ENCODE measurements around the gene AKAP13.

AKAP13 gene

DNA sequence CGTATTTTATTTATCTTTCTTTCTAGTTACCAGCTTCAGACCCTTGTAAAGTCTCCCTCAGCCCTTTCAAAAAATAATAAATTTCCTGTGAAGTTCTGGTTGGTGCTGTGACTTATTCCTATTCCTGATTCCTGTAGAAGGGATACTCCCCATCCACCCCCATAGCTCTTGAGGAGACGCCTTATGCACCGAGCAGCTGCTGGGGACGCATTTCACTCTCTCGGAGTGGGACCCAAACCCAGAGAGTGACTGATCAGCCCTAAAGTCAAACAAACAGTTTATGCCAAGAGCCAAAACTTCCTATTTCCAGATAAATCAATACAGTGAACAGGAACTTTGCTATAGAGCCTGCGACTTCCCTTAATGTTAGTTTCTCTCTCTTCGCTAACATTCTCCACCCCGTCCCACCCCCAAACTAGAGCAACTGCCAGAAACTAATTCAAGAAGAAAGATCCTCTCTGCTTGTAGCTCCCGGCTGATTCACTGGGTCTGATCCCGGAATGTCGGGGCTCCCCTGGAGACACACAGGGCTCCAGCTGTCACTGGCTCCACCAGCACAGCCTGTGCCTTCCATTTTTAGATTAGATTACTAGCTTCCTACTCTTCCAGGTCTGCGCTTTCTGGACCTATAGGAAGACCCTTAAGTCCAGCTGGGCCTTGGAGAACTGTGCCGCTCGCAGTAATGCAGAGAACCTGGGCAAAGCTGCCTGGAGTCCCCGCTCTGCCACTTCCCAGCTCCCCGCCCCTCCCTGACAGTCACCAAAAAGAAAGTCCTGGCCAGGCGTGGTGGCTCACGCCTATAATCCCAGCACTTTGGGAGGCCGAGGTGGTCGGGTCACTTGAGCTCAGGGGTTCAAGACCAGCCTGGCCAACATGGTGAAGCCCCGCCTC is 369.1 kb downstream of the AKAP13 start:
- DNase-seq, result no peak

DNA sequence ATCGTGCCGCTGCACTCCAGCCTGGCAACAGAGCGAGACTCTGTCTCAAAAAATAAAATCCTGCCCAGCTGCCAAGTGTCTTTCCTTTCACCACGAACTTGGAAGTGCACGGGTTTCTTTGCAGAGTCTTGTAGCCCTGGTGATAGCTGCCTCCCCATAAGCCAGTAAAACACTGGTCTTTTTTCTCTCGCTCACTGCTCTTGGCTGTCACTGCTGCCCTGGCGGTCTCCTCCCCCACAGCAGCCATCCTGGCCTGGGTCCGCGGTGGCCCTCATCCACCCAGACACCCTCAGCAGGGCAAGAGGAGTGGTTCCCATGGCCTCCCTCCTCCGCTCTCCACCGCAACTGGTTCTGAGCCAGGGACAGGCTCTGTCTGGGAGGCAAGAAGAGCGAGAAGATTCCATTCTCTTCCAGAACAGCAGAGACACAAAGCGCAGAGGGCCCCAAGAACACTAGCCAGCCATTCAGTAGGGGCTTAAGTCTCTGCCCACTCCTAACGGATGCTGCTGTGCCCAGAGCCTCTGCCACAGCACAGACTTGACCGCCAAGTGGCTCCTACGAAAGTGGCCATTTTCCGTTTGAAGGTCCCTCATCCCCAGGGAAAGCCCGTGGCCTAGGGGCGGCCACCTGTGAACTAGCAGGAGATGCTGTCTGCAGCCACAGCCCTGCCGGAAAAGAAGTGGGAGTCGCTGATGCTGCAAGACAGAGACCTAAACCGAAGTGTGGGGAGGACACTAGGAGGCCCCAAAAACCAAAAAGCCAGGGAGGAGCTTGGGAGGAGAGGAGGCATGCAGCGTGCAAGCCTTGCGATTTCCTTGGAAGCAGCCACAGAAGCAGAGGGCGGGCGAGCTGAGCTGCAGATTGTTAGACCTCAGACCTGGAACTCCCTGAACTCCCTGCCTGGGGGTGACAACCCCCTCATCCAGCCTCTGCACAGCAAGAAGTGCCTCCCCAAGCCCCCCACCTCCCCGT is 370.2 kb downstream of the AKAP13 start:
- no peak for DNase-seq

- no peak for DNase-seq
Measured at GRCh38 chr15:85751291-85752123, 371.1 kb downstream of the AKAP13 start.

- DNase-seq, result no peak
Measured at GRCh38 chr15:85752124-85752475, 371.7 kb downstream of the AKAP13 start.

GRCh38 chr15:85752491-85752961 is 372.1 kb downstream of the AKAP13 start:
- DNase-seq, result no peak

- no peak for DNase-seq
Measured at GRCh38 chr15:85753261-85753660, 372.9 kb downstream of the AKAP13 start.

DNA sequence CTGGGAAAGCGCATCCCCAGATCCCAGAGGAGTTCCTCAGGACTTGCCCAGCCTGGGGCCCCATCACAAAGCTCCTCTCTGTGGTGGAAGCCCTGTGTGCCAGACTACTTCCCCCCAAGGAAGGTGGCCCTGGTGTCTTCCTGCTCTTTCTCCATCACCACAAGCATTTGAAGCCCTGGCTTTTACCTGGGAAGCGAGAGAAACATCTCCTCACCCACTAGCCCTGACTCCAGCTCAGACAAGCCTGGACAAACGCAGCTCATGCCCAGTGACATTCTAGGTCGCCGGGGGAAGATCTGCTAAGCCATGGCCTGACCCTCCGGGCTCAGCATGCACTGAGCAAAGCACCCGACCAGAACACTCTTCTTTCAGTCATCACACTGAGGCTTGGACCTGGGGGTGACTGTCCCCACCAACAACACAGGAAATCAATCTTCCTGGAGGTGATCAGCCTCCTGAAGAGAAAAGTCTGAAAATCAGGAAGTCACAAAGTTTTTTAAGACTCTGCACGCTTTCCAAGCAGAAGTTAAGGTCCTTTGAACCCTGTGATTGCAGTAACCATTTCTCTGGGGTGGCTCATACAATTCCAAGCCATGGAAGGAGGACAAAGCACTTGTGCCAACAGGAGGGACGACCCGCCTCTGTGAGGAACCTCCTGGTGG is 373.5 kb downstream of the AKAP13 start:
- no peak for DNase-seq

DNA sequence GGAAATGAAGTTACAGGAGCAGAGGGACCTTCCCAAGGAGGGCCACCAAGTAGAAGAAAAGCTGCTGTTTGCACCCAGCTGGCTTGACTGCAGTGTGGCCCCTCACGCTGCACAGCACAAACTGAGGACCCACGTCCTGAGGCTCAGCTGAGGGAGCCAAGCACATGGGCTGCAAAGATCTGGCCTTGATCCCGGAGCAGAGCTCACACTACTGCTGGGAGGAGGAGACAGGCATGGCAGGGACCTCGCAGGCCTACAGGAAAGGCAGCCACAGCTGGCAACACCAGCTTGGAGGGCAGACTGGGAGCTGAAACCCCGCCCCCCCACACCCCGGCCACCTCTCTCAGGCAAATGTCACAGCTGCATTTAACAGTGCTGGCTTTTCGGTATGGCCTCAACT is 374.6 kb downstream of the AKAP13 start:
- DNase-seq, result no peak

- no peak for DNase-seq
Measured at GRCh38 chr15:85755471-85755870, 375.1 kb downstream of the AKAP13 start.

- no peak for DNase-seq
Measured at GRCh38 chr15:85755942-85756341, 375.5 kb downstream of the AKAP13 start.

DNA sequence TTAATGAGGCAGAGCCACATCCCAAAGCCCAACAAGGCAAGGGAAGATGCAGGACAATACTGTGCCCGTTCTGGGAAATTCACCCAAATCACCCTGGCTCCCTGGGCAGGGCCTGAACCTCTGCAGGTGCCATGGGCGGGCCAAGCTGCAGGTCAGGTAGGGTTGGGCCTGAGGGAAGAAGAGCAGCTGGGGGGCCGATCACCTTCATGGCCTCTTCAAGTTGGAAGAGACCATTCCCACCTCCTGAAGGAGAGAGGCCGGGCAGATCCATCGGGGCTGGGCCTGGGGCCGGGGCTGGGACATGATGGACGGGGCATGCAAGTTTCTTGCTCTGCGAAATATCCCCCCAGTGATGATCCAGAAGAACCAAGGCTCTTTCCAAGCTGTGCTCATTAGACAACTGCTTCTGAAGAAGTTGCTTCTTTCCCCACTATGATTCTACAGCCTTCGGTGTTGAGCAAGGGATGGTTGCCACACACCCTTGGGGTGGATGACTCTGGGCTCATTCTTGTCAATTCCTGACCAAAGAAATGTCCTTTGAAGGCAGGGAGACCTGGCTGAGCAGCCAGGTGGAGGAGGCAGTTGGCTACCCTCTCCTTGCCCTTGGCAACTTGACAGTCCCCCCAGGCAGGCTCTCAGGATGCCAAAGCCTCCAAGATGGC is 376.1 kb downstream of the AKAP13 start:
- DNase-seq, result no peak

- DNase-seq, result no peak
Measured at GRCh38 chr15:85757073-85757938, 376.9 kb downstream of the AKAP13 start.

DNA sequence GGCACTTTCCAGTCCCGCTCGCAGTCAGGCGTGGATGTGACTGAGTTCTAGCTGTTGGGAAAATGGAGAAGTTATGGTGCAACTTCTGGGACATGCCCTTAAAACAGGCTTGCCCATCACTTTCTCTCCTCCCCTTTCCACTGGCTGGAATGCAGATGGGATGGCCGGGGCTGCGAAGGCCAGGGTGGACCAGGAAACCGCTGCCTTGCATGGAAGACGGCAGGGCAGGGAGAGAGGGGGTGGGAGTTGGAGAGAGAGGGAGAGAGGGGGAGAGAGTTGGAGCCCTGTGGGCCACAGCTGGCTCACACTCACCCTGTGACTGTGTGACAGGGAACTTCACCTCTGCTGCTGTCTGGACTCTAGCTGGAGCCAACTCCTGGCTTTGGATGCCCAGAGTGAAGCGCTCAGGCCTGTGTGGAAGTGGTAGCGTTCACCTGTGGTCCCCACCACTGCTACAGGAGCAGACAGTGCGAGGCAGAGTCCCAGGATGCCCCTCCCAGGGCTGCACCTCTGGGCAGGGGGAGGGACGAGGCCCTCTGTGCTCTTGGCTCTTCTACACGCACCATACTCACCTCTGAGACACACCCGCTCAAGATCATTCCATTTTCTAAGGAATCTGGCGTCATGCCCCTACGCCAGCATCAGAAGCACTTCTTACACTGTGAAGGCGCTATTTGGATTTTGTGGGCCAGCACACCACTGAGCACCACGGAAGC is 377.7 kb downstream of the AKAP13 start:
- DNase-seq, result no peak

GRCh38 chr15:85758655-85758978 is 378.2 kb downstream of the AKAP13 start:
- DNase-seq, result no peak

GRCh38 chr15:85759376-85759775 is 379.0 kb downstream of the AKAP13 start:
- DNase-seq, result no peak

GRCh38 chr15:85760049-85760448 is 379.6 kb downstream of the AKAP13 start:
- DNase-seq, result no peak

GRCh38 chr15:85760531-85761371 is 380.3 kb downstream of the AKAP13 start:
- DNase-seq, result no peak

GRCh38 chr15:85761635-85762034 is 381.2 kb downstream of the AKAP13 start:
- no peak for DNase-seq

All from DMS53 (cell line).